Stimulated activated CD4-positive, alpha-beta T cell treated with anti-CD3 and anti-CD28 coated beads, Interleukin-15, amount 100 ng/mL, for 48 hours (primary cell): ENCODE data around the gene IL25.
"Not testable (repeated sequence)": the region's sequence is repeated elsewhere in the genome, so short reads cannot be mapped to it uniquely, and the experiment has no call there.

Experiments
- DNase-seq, 2 donors: peaks; one replicate each; pipeline ENCODE4 v3.0.0-alpha.2; 2020; ENCODE audit warnings: low read depth in 2 of 2

IL25 gene

GRCh38 chr14:23388996-23389395 is 16.4 kb downstream of the IL25 start:
- DNase-seq = no peak

GRCh38 chr14:23389396-23389795 is 16.8 kb downstream of the IL25 start:
- no peak for DNase-seq

- DNase-seq = not testable (repeated sequence)
Measured at GRCh38 chr14:23389871-23390270, 17.3 kb downstream of the IL25 start.

- DNase-seq = no peak
Measured at GRCh38 chr14:23392613-23393012, 20.0 kb downstream of the IL25 start.

GRCh38 chr14:23396126-23396525 is 23.5 kb downstream of the IL25 start:
- DNase-seq = no peak

GRCh38 chr14:23396781-23397407 is 24.3 kb downstream of the IL25 start:
- DNase-seq = no peak

GRCh38 chr14:23398348-23398747 is 25.7 kb downstream of the IL25 start:
- DNase-seq = no peak

- no peak for DNase-seq
Measured at GRCh38 chr14:23399136-23399535, 26.5 kb downstream of the IL25 start.

- DNase-seq = no peak
Measured at GRCh38 chr14:23399591-23399990, 27.0 kb downstream of the IL25 start.

GRCh38 chr14:23400496-23401149 is 28.0 kb downstream of the IL25 start:
- DNase-seq = not testable (repeated sequence)

GRCh38 chr14:23401291-23401690 is 28.7 kb downstream of the IL25 start:
- no peak for DNase-seq

- DNase-seq = no peak
Measured at GRCh38 chr14:23402296-23403138, 29.9 kb downstream of the IL25 start.

- DNase-seq = no peak
Measured at GRCh38 chr14:23403139-23403438, 30.5 kb downstream of the IL25 start.

GRCh38 chr14:23403908-23404307 is 31.3 kb downstream of the IL25 start:
- no peak for DNase-seq

- DNase-seq = no peak
Measured at GRCh38 chr14:23404331-23404900, 31.8 kb downstream of the IL25 start.

- no peak for DNase-seq
Measured at GRCh38 chr14:23405096-23405495, 32.5 kb downstream of the IL25 start.

- no peak for DNase-seq
Measured at GRCh38 chr14:23405516-23406025, 33.0 kb downstream of the IL25 start.

GRCh38 chr14:23406244-23406643 is 33.6 kb downstream of the IL25 start:
- DNase-seq = no peak

GRCh38 chr14:23406725-23407355 is 34.2 kb downstream of the IL25 start:
- DNase-seq = no peak

- no peak for DNase-seq
Measured at GRCh38 chr14:23407516-23408306, 35.1 kb downstream of the IL25 start, which contains the start of gene MYH6. Gene MYH6 (minus strand): TSS chr14:23408273. CDS start chr14:23407223, 1,050 bp downstream.

- no peak for DNase-seq
Measured at GRCh38 chr14:23408307-23408630, 35.7 kb downstream of the IL25 start.
